Lower lobe of right lung (tissue), 2 donors: ENCODE results near the gene ARHGEF28. TPM values are rescaled to one million over a fixed set of nuclear protein-coding genes. Genes with fewer than 3 reads are reported as not detected.

Experiments
- ATAC-seq, 2 donors: fragments of 200-7000 bp; cut with Tn5 transposase; one replicate each; pipeline ENCODE4 v1.9.1; 2020 to 2022; ENCODE audit warnings: mild to moderate bottlenecking in 2 of 2, moderate library complexity in 2 of 2
- DNase-seq: peaks from one replicate; pipeline ENCODE4 v3.0.0-alpha.2; 2020
- H3K27ac ChIP-seq: fragments of 200-600 bp; one replicate; pipeline ENCODE4 v1.8.0; 2022
- H3K27me3 ChIP-seq: fragments of 200-600 bp; one replicate; pipeline ENCODE4 v1.8.0; 2022; ENCODE audit warnings: low read depth
- H3K36me3 ChIP-seq: fragments of 200-600 bp; one replicate; pipeline ENCODE4 v1.8.0; 2022; ENCODE audit warnings: mild to moderate bottlenecking
- H3K4me1 ChIP-seq: fragments of 200-600 bp; one replicate; pipeline ENCODE4 v1.8.0; 2022
- H3K4me3 ChIP-seq: fragments of 200-600 bp; one replicate; pipeline ENCODE4 v1.8.0; 2022; ENCODE audit warnings: mild to moderate bottlenecking
- H3K9me3 ChIP-seq: fragments of 200-600 bp; one replicate; pipeline ENCODE4 v1.8.0; 2022
- CTCF ChIP-seq: fragments of 200-600 bp; IDR thresholded peaks from one replicate; pipeline ENCODE4 v1.8.0; 2022; ENCODE audit warnings: antibody characterized with exemption, mild to moderate bottlenecking
- intact Hi-C: fragments of 100-400 bp; cut with DNase I; formaldehyde crosslinking; loops from one replicate; pipeline ENCODE4 v1.11.0; 2022
- total RNA-seq: library from RNA; stranded (reverse); fragmentation: NEBNext Ultra II Directional; extraction: Animal tissue kit (Norgen Biotek cat#: 25700); gene quantifications from one replicate; pipeline ENCODE4 v1.2.1, GENCODE V29; 2021
- donor health status: DM: no; HTN: yes; CAD: no; lungs with severe emphysema.

ARHGEF28 gene
- total RNA-seq, 1 donor from 2014 or later: 30.4 TPM

DNA sequence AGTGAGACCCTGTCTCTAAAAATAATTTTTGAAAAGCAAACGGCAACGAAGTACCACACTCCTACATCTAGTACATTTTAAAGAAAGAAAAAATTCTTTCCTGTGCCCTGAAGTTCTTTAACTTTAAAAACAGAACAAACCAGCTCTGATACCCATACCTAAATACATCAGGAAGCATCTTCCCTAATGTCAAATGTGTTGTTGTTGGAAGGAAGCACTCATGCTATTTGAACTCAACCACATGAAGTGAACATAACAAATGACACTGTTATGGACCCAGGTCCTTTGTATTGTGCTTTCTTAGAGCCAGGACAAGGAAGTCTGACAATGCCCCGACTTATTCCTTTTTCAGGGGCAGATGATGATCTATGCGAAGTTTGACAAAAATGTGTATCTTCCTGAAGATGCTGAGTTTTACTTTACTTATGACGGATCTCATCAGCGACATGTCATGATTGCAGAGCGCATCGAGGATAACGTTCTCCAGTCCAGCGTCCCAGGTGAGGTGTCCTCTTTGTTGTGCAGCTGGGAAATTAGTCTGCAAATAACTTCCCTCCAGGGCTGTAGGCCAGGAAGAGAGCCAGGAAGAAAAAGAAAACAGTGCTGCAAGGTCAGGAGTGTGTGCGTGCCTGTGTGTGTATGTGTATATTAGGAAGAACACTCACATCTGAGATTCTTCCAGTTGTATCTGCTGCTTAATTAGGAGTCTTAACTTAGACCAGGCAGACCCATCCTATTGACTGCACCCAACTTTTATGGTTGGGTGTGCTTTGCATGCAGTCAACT lies 123.7 kb downstream of the ARHGEF28 start:
- TF ChIP-seq CTCF: no peak
- Histone ChIP-seq H3K36me3 (no peaks in the 10 kb centered on the region), H3K4me1 (peaks cover 17% of the 10 kb centered on the region), H3K27me3 (no peaks in the 10 kb centered on the region), H3K27ac (peak overlapping the region; percentile 46), H3K4me3 (no peak overlapping the region), H3K9me3 (no peaks in the 10 kb centered on the region)
- intact Hi-C loops: no loop called here
- no peak for DNase-seq
- ATAC-seq: no peak

GRCh38 chr5:73751254-73751914 lies 125.4 kb downstream of the ARHGEF28 start:
- TF ChIP-seq CTCF: no peak
- DNase-seq: no peak
- intact Hi-C loops: no loop called here

GRCh38 chr5:73754254-73754653 lies 128.3 kb downstream of the ARHGEF28 start:
- no peak overlapping the region for H3K4me3 ChIP-seq
- H3K4me1 ChIP-seq: peaks cover 11% of the 10 kb centered on the region
- intact Hi-C loops: no loop called here
- H3K9me3 ChIP-seq: no peaks in the 10 kb centered on the region
- no peaks in the 10 kb centered on the region for H3K27me3 ChIP-seq
- TF ChIP-seq CTCF: no peak
- H3K27ac ChIP-seq: no peak overlapping the region
- no peaks in the 10 kb centered on the region for H3K36me3 ChIP-seq
- DNase-seq (no peak), ATAC-seq (no peak)

More at GRCh38 chr5:73751254-73751914, 125.4 kb downstream of the ARHGEF28 start:
- Histone ChIP-seq H3K9me3 (no peaks in the 10 kb centered on the region), H3K27ac (no peak overlapping the region), H3K4me3 (no peak overlapping the region), H3K36me3 (no peaks in the 10 kb centered on the region), H3K27me3 (no peaks in the 10 kb centered on the region), H3K4me1 (peaks cover 17% of the 10 kb centered on the region)
- no peak for ATAC-seq

DNA sequence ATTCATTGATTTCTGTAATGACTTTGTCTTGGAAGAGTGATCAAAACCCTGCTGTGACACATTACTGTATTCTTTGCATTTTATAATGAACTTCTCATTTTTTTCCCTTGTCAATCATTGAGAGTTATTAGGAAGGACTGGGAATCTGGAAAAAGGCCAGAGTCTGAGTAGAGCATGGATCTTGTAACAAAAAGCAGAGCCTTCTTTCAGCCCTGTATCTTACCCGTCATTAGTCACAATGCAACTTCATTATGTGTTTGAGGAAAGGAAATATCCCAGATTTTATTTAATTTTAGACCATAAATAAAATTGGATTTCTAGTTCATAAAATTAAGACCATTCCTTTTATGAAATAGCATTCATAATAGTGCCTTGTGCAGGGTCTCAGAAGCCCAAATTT lies 131.4 kb downstream of the ARHGEF28 start:
- Histone ChIP-seq H3K36me3 (no peaks in the 10 kb centered on the region), H3K4me3 (no peak overlapping the region), H3K27me3 (no peaks in the 10 kb centered on the region), H3K9me3 (no peaks in the 10 kb centered on the region), H3K4me1 (no peaks in the 10 kb centered on the region), H3K27ac (no peak overlapping the region)
- DNase-seq (no peak), ATAC-seq (no peak)
- intact Hi-C loops: no loop called here
- TF ChIP-seq CTCF: no peak

GRCh38 chr5:73759771-73760170 lies 133.8 kb downstream of the ARHGEF28 start:
- ATAC-seq: no peak
- H3K27ac ChIP-seq: no peak overlapping the region
- no peak for DNase-seq
- no peak for TF ChIP-seq CTCF
- H3K9me3 ChIP-seq: no peaks in the 10 kb centered on the region
- H3K36me3 ChIP-seq: no peaks in the 10 kb centered on the region
- H3K4me1 ChIP-seq: no peaks in the 10 kb centered on the region
- intact Hi-C loops: no loop called here
- no peak overlapping the region for H3K4me3 ChIP-seq
- H3K27me3 ChIP-seq: no peaks in the 10 kb centered on the region
